IPS-11a (cell line): ENCODE data around the gene SF3A2.

ENCODE experiments used
- H3K4me3 ChIP-seq: one replicate; pipeline ENCODE4 v1.5.1; 2013; ENCODE audit warnings: low read depth, low read length, control low read depth

The SF3A2 gene

GRCh38 chr19:2288818-2289713 is 52.4 kb downstream of the SF3A2 start:
- H3K4me3 ChIP-seq: no peak overlapping the region

GRCh38 chr19:2289714-2290435 is 53.3 kb downstream of the SF3A2 start:
- H3K4me3 ChIP-seq: peak overlapping the region; percentile 13

GRCh38 chr19:2290441-2291184 is 54.0 kb downstream of the SF3A2 start:
- H3K4me3 ChIP-seq: no peak overlapping the region

- H3K4me3 ChIP-seq: no peak overlapping the region
These were observed 54.6 kb downstream of the SF3A2 start for GRCh38 chr19:2291185-2291751.

- no peak overlapping the region for H3K4me3 ChIP-seq
These were observed 58.2 kb downstream of the SF3A2 start for GRCh38 chr19:2294687-2295335.

- H3K4me3 ChIP-seq: no peak overlapping the region
These were observed 59.5 kb downstream of the SF3A2 start for GRCh38 chr19:2296141-2296540.
